Hepatocyte (in vitro differentiated cells): ENCODE results near the gene MS4A7. TPM values are rescaled to one million over a fixed set of nuclear protein-coding genes. Genes with fewer than 3 reads are reported as not detected.

ENCODE experiments used
- DNase-seq: peaks from one replicate; pipeline ENCODE4 v3.0.0-alpha.2; 2016; ENCODE audit warnings: low spot score
- H2AFZ ChIP-seq: fragments of 200-600 bp; sonication (generic); 2 replicates; pipeline ENCODE4 v1.6.0; 2016; ENCODE audit warnings: antibody characterized with exemption, mild to moderate bottlenecking
- H3K27ac ChIP-seq: fragments of 200-600 bp; sonication (generic); 2 replicates; pipeline ENCODE4 v1.5.1; 2016; ENCODE audit warnings: mild to moderate bottlenecking
- H3K27me3 ChIP-seq: fragments of 200-600 bp; sonication (generic); 2 replicates; pipeline ENCODE4 v1.6.1; 2016
- H3K36me3 ChIP-seq: fragments of 200-600 bp; sonication (generic); replicated peaks from 2 replicates; pipeline ENCODE4 v1.5.1; 2016; ENCODE audit warnings: low read depth; ENCODE audit not compliant: insufficient read depth
- H3K4me1 ChIP-seq: fragments of 200-600 bp; sonication (generic); 2 replicates; pipeline ENCODE4 v1.5.1; 2016; ENCODE audit warnings: mild to moderate bottlenecking, moderate library complexity; ENCODE audit not compliant: insufficient read depth
- H3K4me2 ChIP-seq: fragments of 200-600 bp; sonication (generic); 2 replicates; pipeline ENCODE4 v1.6.0; 2016
- H3K4me3 ChIP-seq: fragments of 200-600 bp; sonication (generic); 2 replicates; pipeline ENCODE4 v1.5.1; 2016; ENCODE audit warnings: mild to moderate bottlenecking
- H3K79me2 ChIP-seq: fragments of 200-600 bp; sonication (generic); 2 replicates; pipeline ENCODE4 v1.6.0; 2017; ENCODE audit warnings: mild to moderate bottlenecking
- H3K9me2 ChIP-seq: fragments of 200-600 bp; sonication (generic); replicated peaks from 2 replicates; pipeline ENCODE4 v1.6.0; 2017; ENCODE audit warnings: mild to moderate bottlenecking; ENCODE audit not compliant: insufficient read depth
- H3K9me3 ChIP-seq: fragments of 200-600 bp; sonication (generic); 2 replicates; pipeline ENCODE4 v1.5.1; 2016; ENCODE audit warnings: low read depth, mild to moderate bottlenecking
- H4K20me1 ChIP-seq: fragments of 200-600 bp; sonication (generic); 2 replicates; pipeline ENCODE4 v1.6.0; 2016; ENCODE audit warnings: mild to moderate bottlenecking; ENCODE audit not compliant: insufficient read depth, poor library complexity, severe bottlenecking
- CTCF ChIP-seq: fragments of 200-600 bp; sonication (generic); IDR thresholded peaks from 2 replicates; pipeline ENCODE4 v1.5.1; 2016; ENCODE audit warnings: antibody characterized with exemption, mild to moderate bottlenecking; ENCODE audit not compliant: poor library complexity
- EZH2 ChIP-seq: fragments of 200-600 bp; sonication (generic); IDR thresholded peaks from 2 replicates; pipeline ENCODE4 v1.6.1; 2016; ENCODE audit warnings: antibody characterized with exemption, mild to moderate bottlenecking, borderline replicate concordance
- EZH2phosphoT487 ChIP-seq: fragments of 200-600 bp; sonication (generic); IDR thresholded peaks from one replicate; pipeline ENCODE4 v1.6.1; 2018; ENCODE audit warnings: antibody characterized with exemption, mild to moderate bottlenecking, low read depth, moderate library complexity; ENCODE audit not compliant: unreplicated experiment, severe bottlenecking
- WGBS: methylation state at CpG from one replicate; pipeline ENCODE4 v1.1.6; 2016; ENCODE audit warnings: low lambda C conversion rate; ENCODE audit errors: missing lambda C conversion rate; 5-methylcytosine and 5-hydroxymethylcytosine counted together
- polyA plus RNA-seq: library from polyadenylated mRNA; unstranded; fragments of >200 nt; fragmentation: Nextera tagmentation; extraction: Ambion mirVana; gene quantifications from 2 replicates; pipeline ENCODE4 v1.2.1, GENCODE V29; 2016
- total RNA-seq: library from RNA; depleted of rRNA; stranded (reverse); fragments of >200 nt; gene quantifications from 2 replicates; pipeline ENCODE4 v1.2.3, GENCODE V29; 2014

Gene MS4A7
- total and polyA plus RNA-seq, 2 experiments from 2014 or later, result 0.60 to 1.8 TPM

GRCh38 chr11:60343094-60343704 is 35.1 kb upstream of the MS4A7 start:
- Histone ChIP-seq H3K4me3 (no peak overlapping the region), H3K9me2 (no peaks in the 10 kb centered on the region), H3K79me2 (no peaks in the 10 kb centered on the region), H2AFZ (no peak overlapping the region), H3K4me1 (no peaks in the 10 kb centered on the region), H3K27ac (no peak overlapping the region), H3K36me3 (no peaks in the 10 kb centered on the region), H3K27me3 (no peaks in the 10 kb centered on the region), H4K20me1 (no peaks in the 10 kb centered on the region), H3K4me2 (no peak overlapping the region), H3K9me3 (no peaks in the 10 kb centered on the region)
- no peak for DNase-seq
- 66% methylated on average over 10 of the region's 10 CpGs for WGBS
- no peak for TF ChIP-seq EZH2
- TF ChIP-seq CTCF, result peak; percentile 48

GRCh38 chr11:60344146-60344545 is 34.2 kb upstream of the MS4A7 start:
- H3K27ac ChIP-seq, result no peak overlapping the region
- no peaks in the 10 kb centered on the region for H3K36me3 ChIP-seq
- H3K4me3 ChIP-seq, result no peak overlapping the region
- no peaks in the 10 kb centered on the region for H3K9me2 ChIP-seq
- H4K20me1 ChIP-seq, result no peaks in the 10 kb centered on the region
- WGBS, result 86% methylated on average over 2 of the region's 2 CpGs
- no peak overlapping the region for H2AFZ ChIP-seq
- DNase-seq, result no peak
- H3K79me2 ChIP-seq, result no peaks in the 10 kb centered on the region
- no peaks in the 10 kb centered on the region for H3K27me3 ChIP-seq
- no peaks in the 10 kb centered on the region for H3K4me1 ChIP-seq
- no peaks in the 10 kb centered on the region for H3K9me3 ChIP-seq
- H3K4me2 ChIP-seq, result no peak overlapping the region
- TF ChIP-seq EZH2phosphoT487 (no peak), CTCF (no peak)

GRCh38 chr11:60345489-60345888 is 32.8 kb upstream of the MS4A7 start:
- H3K9me2 ChIP-seq, result no peaks in the 10 kb centered on the region
- no peaks in the 10 kb centered on the region for H3K4me1 ChIP-seq
- no peaks in the 10 kb centered on the region for H4K20me1 ChIP-seq
- H3K4me3 ChIP-seq, result no peak overlapping the region
- TF ChIP-seq CTCF (peak; percentile 42), EZH2 (no peak), EZH2phosphoT487 (no peak)
- no peak overlapping the region for H2AFZ ChIP-seq
- peak; percentile 61 for DNase-seq
- H3K79me2 ChIP-seq, result no peaks in the 10 kb centered on the region
- no peak overlapping the region for H3K27ac ChIP-seq
- no peaks in the 10 kb centered on the region for H3K27me3 ChIP-seq
- H3K4me2 ChIP-seq, result no peak overlapping the region
- no peaks in the 10 kb centered on the region for H3K9me3 ChIP-seq
- H3K36me3 ChIP-seq, result no peaks in the 10 kb centered on the region
